GM19324 (cell line): ENCODE data around the gene THNSL1.

Experiments used
- ATAC-seq: cut with Tn5 transposase; IDR thresholded peaks from one replicate; pipeline ENCODE4 v1.9.1; 2021; ENCODE audit warnings: mild to moderate bottlenecking, moderate library complexity; ENCODE audit not compliant: unreplicated experiment, low FRiP score

Gene THNSL1

GRCh38 chr10:25050402-25050801 is 34.0 kb downstream of the THNSL1 start:
- ATAC-seq = no peak

GRCh38 chr10:25052012-25052411 is 35.6 kb downstream of the THNSL1 start:
- no peak for ATAC-seq

DNA sequence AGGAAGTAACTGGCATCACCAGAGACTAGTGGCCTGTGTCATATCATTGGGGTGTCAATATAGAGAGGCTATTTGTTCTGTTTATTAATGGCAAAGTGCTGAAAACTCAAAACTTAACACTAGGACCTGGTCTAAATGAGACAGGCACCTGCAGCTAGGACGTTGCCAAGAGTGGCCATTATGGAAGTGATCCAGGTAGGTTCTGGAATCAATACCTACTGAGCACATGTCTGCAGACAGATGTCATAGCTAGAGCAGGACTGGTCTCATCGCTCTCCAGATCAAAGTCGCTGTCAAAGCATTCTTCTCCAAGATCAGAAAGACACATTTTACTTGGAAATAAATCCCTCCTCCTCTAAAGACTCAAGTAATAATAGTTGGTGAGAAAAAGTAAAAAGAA is 40.3 kb downstream of the THNSL1 start:
- ATAC-seq = no peak

- no peak for ATAC-seq
These were observed 41.5 kb downstream of the THNSL1 start for GRCh38 chr10:25057886-25058285.

- no peak for ATAC-seq
These were observed 43.6 kb downstream of the THNSL1 start for GRCh38 chr10:25059990-25060389.

- ATAC-seq = no peak
These were observed 44.7 kb downstream of the THNSL1 start for GRCh38 chr10:25061125-25061524.

GRCh38 chr10:25061711-25062449 is 45.5 kb downstream of the THNSL1 start:
- ATAC-seq = no peak

DNA sequence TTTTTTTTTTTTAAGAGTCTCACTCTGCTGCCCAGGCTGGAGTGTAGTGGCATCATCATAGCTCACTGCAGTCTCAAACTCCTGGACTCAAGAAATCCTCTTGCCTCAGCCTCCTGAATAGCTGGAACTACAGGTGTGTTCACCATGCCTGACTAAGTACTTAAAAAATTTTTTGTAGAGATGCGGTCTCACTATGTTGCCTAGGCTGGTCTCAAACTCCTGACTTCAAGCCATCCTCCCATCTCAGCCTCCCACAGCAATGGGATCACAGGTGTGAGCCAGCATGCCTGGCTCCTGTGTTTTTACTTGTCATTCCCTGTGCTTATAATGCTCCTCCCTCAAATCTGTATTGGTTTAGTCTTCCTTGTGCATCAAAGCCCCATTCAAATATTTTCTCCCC is 46.7 kb downstream of the THNSL1 start:
- no peak for ATAC-seq

DNA sequence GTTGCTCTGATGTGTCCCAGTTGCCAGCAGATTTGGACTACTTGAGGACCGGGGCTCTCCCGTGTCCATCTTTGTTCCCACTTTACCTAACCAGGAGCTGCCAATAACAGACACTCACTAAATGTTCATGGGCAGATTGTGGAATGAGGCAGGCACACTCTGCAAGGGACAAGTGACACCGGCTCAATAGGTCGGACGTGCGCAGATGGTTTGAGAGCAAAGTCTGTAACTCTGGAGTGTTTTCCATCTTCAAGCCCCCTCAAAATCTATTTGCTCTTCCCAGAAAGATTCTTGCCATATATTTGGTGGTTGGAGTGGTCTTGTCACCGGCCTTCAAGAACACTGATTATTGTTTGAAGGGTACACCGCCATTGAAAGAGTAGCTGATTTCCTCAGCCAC is 47.2 kb downstream of the THNSL1 start:
- ATAC-seq = no peak

- ATAC-seq = no peak
These were observed 48.0 kb downstream of the THNSL1 start for GRCh38 chr10:25064401-25064800.

DNA sequence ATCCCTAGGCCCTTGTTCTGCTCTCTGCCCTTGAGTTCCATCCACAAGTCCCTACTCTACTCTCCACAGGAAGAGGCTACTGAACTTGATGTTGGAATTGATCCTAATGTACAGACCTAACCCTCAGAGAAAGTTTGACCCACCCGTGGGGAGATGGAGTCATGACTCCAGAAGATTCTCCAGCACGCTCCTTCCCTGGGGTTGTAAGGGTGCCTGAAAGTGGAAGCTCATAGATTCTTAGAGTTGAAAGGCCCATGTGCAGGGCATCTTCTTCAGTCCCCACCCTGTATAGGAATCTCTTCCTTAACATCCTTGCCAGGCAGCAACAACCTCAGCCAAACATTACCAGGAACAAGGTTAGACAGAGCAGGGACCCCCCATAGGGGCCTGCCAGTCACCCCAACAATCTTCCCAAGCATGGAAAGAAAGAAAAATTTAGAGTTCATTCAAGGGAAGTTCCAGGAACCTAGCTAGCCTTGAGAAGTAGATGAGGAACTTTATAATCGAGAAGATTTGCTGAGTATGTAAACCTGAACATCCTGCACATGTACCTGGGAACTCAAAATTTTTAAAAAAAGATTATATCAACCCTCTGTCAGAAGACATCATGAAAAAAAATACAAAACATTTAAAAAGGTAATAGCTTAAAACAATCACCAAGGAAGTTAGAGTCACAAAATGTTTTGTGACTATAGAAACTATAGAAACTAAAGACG is 49.5 kb downstream of the THNSL1 start:
- no peak for ATAC-seq

DNA sequence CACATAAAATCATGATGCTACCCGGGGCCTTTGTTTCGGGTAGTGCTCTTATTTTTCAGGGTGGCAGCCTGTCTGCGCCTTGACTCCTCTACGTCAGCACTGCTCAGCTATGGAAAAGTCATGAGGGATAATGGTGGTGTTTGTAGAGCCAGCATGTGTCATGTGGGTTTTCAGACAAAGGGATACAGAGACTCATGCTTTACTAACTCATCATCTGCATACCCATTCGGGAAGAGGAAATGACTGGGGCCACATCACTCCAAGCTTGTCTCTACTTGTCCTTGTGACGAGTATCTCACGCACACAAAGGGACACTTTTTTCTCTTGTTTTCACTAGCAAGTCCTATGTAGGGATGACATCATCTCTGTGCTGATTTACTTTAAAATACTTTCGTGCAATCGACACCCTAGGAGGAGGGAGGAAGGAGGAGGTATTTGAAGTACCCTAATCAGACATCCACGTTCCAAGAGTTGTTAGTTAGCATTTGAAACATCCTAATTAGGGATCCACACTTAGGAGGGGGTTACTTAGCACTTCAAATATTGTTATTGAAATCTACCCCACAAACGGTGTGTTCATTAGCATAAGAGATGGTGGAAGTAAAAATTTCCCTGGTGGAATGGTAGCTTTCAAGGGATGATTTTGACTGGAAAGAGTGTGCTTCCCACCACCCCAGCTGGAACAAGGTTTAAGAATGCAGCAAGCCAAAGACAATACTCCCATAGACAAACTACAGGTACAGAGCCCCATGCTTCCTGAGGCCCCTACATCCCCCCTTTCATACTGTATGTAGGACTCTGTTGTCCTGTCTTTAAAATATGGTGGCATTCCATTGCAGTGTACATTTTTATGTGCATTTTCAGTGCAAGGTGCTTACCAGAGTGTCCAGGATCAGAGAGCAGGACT is 52.0 kb downstream of the THNSL1 start:
- no peak for ATAC-seq

DNA sequence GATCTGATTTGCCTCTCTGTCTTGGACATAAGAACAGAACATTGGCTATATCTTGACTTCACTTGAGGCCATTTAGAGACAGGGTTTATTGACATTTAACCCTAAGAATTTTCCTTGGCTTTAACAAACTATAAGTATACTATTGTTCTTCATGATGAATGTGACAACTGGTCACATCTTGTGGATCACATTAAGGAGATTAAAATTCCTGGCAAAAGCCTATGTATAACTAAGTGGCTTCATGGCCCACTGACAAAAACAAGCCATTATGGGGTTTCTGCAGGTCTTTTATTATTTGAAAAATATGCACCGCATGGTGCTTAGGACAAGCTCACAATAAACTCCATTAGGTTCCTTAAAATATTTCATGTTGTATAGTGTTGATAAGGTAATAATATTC is 54.8 kb downstream of the THNSL1 start:
- no peak for ATAC-seq

GRCh38 chr10:25072786-25073185 is 56.4 kb downstream of the THNSL1 start:
- no peak for ATAC-seq

GRCh38 chr10:25075825-25076224 is 59.4 kb downstream of the THNSL1 start:
- ATAC-seq = no peak
